ENCODE measurements around the gene MTHFD1.

Gene MTHFD1

DNA sequence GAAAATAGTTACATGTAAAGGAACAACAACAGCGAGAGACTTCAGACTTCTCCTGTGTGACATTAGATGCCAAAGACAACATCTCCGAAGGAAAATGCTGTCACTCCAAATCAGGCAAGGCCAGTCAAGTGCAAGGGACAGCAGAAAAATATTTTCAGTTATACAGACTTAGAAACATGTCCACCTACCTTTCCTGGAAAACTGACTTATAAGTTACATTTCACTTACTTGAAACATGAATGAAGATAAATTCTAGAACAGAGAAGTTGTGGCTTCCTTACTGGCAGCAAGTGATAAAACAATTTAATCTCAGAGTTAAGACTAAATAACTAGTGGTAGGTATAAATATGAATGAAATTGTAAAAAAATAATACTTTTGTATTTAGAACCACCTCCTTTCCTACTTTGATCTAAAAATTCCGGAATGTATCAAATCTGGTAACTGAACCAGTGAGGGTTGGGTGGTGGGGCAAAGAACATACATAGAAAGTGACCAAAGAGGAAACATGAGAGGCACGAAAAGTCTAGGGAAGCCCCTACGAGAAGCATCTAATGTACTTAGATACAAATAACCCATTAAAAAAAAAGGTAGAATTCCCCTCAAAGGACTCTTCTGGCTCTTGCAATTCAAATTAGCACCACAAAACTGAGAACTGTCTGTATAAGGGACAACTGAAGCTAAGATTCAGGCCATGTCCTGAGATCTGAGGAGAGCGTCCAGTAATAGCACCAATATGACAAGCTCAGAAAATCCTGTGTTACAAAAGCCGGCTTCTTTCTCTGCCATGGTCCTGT is 21.2 kb downstream of the MTHFD1 start:
- DNase-seq = no peak

DNA sequence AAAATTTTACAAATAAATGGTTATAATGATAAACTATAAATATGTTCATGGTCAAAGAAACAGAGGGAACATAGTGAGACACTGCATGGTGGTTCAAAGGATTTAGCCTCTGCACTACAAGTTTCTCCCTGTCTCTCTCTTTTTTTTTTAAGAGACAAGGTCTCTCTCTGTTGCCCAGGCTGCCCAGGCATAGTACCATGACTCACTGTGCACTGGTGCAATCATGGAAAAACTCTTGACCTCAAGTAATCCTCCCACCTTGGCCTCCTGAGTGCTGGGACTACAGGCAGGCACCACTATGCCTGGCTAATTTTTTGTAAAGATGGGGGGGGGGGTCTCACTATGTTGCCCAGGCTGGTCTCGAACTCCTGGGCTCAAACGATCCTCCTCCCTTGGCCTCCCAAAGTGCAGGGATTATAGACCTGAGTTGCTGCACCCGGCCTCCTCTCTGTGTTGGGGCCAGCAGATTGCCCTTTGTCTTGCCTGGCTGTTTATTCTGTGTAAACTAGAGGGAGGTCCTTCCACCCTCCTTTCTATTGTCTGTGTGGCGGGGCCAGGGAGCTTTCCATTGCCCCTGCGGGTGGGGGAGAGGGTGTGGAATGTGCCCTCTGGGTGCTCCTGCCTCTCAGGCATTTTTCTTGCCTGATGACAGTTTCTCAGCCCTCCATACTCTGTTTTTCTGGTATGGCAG is 22.1 kb downstream of the MTHFD1 start:
- no peak for DNase-seq

DNA sequence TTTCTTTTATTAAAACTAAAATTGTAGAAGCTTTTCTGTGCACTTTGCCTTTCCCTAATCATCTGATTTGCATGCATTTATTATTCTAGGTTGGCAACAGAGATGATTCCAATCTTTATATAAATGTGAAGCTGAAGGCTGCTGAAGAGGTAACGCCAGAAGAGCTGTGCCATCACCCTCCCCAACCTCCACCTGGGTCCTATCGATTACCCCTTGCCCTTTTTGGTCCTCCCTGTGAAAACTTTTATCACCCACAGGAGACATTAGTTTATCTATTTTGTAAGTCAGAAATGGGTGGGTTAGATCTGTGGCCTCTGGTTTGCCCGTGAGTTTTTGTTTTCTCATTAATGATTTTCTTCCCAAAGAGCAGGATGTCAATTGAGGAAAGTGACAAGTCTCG is 22.8 kb downstream of the MTHFD1 start:
- DNase-seq = no peak

DNA sequence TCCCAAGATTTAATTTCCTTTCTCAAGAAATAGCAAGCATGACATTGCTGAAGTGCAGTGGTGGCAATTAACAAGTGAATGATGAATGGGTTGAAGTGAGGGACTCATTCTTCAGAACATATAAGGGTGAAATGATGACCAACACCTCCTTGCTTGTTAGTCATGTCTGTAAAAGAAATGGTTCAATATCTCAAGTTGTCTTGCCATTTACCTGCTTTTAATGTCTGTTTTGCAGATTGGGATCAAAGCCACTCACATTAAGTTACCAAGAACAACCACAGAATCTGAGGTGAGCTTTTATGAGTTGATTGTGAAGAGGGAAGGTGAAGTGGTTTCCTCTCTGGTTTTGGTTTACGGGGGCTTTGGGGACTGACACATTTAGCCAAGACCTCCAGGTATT is 24.1 kb downstream of the MTHFD1 start:
- no peak for DNase-seq

DNA sequence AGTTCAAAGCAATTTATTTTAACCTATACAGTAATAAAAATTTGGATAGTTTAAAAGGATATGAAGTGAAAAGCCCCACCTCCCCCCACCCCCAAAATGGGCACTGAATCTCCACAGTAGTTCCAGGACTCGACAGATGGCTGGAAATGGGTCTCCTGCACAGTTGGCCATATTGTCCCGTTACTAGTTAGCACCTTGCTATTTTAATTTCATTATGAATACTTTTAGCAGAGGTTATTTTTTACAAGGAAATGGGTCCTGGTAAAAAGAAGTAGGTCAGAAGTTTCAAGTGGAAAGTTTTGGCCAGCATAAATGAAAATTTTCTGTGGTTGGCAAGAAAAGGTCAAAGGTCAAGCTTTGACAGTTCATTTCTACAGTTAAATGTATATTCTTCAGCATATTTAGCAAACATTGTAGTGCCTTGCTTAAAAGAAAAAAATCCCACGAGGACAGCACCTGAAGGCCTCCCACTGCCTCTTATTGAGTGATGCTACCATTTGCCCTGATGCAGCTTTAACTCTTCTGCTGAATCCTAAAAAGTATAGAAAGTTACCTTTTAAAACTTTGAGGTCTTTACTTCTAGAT is 28.3 kb downstream of the MTHFD1 start:
- no peak for DNase-seq

DNA sequence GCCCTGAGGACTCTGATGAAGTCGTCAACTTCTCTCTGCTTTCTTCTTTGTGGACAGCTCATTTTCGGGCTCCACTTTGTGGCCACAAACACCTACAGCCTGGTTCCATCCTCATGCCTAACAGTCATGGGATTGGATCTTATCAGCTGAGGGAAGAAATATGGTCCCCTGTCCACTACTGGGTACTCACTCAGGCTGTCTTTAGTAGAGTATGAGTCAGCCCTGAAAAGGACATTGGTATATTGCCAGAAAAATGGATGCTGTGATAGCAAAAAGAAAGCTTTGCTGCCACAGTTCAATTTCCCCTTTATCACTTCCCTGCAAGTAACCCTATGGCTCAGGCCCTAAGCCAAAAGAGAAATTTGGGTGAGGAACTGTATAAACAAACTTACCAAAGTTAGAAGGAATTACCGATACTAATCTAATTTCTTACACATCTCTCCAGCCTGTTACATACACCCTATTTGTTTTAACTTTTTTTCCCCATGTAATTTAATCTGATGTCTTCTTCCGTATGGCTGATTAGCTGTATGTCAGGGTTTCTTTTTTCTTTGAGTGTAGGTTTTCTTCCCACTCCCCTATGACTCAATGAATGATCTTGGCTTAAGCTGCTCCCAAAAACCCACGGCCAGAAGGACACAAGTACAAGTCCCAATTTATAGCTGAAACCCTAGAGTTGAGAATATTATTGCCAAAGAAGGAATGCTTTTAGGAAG is 29.1 kb downstream of the MTHFD1 start:
- no peak for DNase-seq

DNA sequence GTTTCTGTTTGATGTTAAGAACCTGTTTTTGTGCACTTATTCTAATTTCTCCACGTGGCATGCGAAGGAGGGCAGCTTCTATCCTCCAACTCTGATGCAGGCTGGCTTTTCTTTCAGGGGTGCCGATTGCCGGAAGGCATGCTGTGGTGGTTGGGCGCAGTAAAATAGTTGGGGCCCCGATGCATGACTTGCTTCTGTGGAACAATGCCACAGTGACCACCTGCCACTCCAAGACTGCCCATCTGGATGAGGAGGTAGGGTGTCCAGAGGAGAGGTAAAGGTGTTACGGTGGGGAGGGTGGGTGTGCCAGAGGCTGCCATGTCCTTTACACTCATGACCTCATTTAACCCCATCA is 29.6 kb downstream of the MTHFD1 start:
- no peak for DNase-seq

DNA sequence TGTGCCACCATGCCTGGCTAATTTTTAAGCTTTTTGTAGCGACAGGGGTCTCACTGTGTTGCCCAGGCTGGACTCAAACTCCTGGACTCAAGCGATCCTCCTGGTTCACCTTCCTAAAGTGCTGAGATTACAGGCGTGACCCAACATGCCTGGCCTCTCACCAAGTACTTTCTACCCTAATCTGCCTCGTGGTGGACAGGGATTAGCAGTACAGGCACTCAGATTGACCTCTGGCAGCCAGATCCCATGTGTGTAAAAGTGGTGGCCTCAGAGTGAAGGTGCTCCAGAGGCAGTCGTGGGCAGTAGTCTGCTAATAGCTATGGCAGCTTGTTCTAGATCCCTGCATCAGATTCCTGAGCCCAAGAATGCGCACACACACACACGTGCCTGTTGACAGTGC is 30.9 kb downstream of the MTHFD1 start:
- DNase-seq = no peak

DNA sequence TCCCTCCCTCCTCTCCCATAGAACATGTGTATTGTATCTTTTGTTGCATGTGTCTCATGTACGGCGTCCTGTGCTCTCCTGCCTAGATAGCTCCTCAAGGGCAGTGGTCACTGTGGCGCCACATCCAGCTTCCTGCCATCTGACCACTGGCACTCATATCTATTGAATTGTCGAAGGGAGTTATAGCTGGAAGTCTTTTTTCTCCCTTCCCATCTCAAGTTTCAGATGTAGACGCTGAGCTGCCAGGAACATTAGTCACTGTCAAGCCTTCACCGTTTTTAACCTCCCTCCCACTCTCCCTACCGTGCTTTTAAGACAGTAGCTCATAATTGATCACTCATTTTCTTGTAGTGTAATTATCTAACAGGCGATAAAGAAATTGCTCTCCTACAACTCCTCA is 33.0 kb downstream of the MTHFD1 start:
- no peak for DNase-seq

DNA sequence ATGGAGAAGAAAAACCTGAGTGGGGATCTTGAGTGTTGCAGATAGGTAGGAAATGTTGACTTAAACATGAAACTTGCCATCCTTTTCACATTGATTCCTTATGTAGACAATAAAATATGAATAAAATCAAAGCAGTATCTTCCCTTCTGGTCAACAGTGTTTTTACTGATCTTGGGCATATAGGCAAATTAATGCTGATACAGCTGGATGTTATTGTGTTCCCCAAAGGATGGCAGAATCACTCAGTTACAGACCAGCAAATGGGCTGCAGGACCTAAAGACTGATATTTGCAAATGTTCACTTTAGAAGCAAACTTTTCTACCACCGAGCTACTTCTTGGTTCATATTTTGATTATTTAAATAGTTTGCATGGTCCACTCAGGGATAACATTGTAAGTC is 33.9 kb downstream of the MTHFD1 start:
- no peak for DNase-seq

DNA sequence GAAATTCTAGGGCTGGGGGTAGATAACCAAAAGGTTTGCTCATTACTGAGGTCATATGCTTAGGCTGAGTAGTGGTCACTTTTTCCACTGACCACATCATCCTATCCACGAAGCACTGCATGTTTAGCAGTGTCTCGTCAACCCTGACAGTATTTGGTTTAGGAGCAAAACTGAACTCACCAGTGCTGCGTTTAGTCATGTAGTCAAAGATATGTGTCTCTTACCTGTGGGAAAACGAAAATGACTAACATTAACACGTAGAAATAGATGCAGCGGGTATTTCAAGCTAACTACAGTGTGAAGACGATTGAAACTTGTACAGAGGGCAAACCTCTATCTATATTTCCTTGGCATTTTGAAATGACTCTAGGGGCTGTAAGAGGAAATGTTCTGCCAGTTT is 34.6 kb downstream of the MTHFD1 start:
- no peak for DNase-seq

DNA sequence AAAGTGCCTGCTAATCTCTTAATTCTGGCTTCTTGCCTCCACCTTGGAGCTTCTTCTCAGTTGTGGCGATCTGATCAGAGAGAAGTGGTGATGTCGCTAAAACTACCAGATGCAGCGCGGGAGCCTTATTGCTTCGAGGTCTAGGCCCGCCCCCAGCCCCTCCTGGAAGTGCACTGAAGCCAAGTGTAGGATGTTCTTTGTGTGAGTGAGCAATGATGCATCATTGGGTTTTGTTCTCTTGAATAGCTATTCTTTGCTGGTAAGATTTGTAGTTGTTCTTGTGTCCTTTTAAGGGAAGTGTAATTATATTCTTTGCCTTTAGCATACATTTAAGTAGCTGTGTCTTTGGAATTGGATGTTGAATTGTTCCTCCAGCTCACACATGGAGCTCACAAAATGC is 35.8 kb downstream of the MTHFD1 start:
- DNase-seq = no peak

DNA sequence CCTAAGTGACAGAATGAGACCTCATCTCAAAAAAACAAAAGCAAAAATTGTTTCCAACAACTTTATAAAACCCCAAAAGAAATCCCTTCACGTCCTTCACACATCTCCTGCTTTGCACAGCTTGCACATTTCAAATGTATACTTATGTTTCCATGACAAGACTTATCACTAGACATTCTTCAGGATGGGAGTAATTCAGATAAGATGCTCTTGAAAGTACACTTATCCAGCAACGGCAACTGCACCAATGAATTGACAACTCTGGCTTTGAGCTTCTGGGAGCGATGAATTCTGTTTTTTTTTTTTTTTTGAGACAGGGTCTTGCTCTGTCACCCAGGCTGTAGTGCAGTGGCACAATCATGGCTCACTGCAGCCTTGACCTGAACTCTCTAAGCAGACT is 46.4 kb downstream of the MTHFD1 start:
- no peak for DNase-seq

DNA sequence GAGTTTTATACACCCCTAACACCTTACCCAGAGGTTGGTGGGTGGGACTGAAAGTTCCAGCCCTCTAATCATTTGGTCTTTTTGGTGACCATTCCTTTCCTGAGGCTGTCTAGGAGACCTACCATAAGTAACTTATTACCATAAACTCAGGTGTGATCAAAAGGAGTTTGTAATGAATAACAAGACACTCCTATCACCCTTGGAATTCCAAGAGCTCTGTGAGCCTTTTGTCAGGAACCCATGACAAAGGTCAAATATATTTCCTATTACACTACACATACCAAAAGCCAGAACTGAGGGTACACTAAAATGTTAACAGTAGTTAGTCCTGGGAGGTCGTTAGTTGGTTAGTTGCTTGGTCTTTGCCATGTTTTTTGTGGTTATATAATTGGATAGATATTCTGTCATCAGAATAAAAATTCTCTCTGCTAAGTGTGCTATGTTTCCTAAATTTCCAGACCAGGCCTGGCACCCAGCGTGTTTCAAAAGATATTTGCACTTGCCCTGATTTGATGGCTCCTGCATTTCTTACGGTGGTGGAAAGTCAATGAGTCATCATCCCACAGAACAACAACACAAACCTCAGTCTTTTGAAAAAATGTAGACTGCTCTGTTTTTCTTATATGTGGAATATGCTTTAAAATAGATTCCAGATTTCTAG is 50.2 kb downstream of the MTHFD1 start:
- DNase-seq = no peak

DNA sequence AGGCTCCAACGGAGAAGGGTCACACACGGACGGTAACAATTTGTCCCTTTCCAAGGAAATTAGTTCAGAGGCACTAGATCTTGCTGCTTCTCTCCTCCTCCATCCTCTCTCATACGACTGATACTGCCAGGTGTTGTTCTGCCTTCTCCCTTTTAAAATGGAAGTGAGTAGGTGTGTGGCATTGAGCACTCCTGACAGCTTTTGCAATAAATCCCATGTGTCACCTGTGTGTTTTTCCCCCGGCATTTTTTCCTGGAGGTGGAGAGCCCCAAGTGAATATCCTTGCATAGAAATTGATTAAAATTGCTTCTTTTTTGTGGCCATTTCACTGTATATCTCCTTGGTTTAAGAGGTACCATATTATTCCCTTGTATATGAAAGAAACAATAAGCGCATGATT is 51.0 kb downstream of the MTHFD1 start:
- DNase-seq = no peak

DNA sequence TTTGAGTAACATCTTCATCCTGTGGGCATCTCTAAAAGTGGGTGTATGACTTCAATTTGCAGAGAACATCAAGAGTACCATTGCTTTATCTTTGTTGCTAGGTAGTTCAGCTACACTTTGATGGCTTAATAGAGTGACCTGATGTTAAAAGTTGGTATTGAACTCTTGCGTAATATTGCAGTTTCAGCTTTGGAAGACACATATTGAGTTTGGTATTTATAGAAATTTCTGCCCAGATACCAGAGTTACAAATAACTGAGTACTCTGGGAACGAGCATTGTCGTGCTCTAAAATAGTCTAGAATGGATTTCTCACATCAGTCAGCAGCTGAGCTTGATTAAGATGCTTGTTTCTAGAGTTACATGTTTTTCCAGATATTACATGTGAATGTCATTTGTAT is 52.3 kb downstream of the MTHFD1 start:
- no peak for DNase-seq

DNA sequence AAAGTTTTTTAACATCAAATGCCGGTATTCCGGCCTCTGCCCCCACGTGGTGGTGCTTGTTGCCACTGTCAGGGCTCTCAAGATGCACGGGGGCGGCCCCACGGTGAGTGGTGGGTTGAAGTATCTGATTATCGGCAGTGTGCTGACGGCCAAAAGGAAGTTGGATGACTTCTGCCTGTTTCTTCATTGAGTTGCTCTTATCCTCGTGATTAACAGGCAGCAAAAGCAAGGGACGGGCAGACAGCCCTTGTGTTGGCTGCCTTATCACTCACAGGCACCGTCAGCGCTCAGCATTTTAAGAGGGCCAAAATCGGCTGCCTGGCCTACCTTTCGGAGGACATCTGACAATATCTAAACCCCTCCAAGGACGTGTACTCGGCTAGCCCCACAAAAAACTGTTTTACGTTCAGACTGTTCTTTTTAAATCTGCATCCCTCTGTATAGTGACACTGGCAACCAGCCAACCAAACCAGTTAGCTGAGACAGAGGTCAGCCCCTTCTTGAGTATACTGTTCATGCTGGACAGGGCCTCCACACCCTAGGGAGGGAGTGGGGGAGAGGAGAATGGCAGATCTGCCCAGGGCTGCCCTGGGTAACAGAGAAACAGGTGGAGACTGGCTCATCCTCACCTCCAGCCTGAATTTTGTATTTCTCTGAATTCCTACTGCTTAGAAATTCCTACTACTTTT is 54.3 kb downstream of the MTHFD1 start:
- DNase-seq = no peak

DNA sequence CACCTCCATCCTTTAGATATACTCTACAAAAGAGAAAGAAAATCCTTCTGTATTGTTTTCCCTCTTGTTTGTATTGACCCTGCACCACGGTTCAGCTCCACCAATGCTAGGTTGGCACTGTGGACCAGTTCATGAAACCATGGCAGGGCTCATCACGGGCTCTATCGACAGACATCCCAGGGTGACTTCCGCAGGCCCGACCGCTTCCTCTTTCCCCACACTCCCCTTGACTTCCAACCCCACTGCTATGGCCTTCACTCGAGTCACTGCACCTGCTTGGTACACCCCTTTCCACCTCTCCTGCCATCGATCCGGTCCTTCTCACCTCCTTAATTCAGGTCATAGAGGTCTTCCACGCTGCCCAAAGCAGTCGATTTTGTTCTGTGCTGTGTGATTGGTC is 56.0 kb downstream of the MTHFD1 start:
- DNase-seq = no peak

DNA sequence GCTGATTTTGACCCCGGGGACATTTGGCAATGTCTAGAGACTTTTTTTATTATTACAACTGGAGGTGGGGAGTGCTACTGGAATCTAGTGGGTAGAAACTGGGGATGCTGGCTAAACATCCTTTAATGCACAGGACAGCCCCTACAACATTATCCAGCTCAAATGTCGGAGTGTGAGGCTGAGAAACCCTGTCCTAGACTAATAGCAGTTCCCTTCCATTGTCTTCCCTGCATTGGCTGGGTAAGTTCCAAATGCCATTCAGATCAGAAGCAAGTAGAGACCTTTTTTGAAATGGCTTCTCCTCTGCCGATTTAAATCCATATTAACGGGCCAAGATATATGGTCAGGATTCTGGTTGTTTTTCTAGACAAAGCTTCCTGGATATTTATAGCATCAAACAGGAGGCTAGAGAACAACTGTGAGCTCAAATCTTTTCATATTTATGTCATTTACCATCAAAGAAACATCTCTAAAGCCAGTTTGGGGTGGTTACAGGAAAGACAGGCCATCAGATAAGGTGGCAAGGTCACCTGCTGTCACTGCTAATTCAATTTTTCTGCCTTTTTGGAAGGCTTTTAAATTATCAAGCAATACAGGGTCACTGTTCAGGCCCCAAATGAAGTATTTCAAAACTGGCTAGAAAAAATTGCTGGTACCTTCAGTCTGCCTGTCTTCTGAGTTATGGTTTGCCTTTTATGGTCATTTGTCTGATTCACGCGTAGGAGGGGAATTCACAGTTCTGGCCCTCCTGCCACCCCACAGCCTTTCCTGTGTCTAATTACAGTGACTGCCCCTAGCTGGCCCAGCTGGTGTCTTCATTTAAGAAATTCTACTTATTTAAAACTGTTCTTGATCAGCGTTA is 57.1 kb downstream of the MTHFD1 start:
- DNase-seq = no peak

DNA sequence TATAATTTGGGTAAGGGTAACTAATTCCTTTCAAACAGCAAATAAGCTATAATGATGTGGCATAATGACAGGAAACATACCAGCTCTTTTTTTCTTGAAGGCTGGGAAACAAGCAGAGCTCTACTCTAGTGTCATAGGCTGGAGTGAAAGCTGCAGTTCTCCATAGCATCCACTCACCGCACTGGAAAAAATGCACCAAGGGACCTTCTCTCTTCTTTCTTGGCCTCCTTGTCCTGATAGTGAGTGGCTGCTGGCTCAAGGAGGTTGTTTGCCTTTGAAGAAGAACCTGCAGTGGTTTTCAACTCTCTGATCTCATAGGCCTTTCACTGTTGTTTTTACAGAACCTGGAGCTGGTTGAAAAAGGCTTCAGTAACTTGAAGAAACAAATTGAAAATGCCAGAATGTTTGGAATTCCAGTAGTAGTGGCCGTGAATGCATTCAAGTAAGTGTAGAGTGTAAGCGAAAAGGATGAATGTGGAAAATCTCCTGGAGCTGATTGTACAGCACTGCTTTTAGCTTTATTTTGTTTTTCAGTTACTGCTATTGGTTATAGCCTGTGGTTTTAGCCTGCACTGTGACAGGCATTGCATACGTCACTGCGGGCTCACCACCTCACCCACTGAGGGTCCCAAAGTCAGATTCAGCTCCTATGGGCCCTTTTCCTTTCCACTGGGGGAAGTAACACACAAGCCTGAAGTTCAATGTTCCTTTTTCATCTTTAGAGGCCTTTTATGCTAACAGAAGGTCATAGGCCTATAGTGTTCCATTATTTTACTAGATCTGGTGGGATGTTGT is 59.9 kb downstream of the MTHFD1 start:
- no peak for DNase-seq

DNA sequence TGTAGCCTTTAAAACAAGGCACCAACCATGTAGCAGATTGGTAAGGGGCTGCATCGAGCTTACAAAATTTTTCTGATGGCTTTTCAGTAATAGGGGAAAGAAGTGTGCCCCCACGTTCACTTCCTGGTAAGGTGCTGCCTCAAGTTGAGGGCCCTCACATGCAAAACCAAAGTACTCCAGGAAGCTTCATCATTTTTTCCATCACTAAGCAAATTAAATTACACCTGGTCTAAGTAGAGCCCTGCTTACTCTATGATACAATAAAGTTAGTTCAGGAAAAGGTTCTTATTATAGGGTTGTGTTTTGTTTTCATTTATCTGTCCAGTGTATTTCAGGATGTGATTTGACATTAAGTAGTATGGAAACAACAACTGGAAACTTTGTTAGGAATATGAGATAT is 62.1 kb downstream of the MTHFD1 start:
- DNase-seq = no peak

Data from NCI-H510A treated with DMSO at 0.1 percent for 48 hours (cell line).